Suprapubic skin (tissue), 4 donors: Measurements from ENCODE around the gene TPH1. TPM values are rescaled to one million over a fixed set of nuclear protein-coding genes. Genes with fewer than 3 reads are reported as not detected.
A peak's percentile ranks its signal among the peaks of the same experiment; 100 is the strongest.

Source experiments
- DNase-seq, 2 donors: peaks; one replicate each; pipeline ENCODE4 v3.0.0-alpha.2; 2019; ENCODE audit warnings: low spot score in 2 of 2
- H3K27ac ChIP-seq: fragments of 200-600 bp; sonication (generic); one replicate; pipeline ENCODE4 v1.5.1; 2019
- H3K27me3 ChIP-seq: fragments of 200-600 bp; sonication (generic); one replicate; pipeline ENCODE4 v1.5.1; 2019
- H3K36me3 ChIP-seq: fragments of 200-600 bp; sonication (generic); one replicate; pipeline ENCODE4 v1.5.1; 2019
- H3K4me1 ChIP-seq: fragments of 200-600 bp; sonication (generic); one replicate; pipeline ENCODE4 v1.5.1; 2019
- H3K4me3 ChIP-seq: fragments of 200-600 bp; sonication (generic); one replicate; pipeline ENCODE4 v1.5.1; 2019; ENCODE audit warnings: mild to moderate bottlenecking
- H3K9me3 ChIP-seq: fragments of 200-600 bp; sonication (generic); one replicate; pipeline ENCODE4 v1.5.1; 2019
- EP300 ChIP-seq: sonication (generic); formaldehyde crosslinking; IDR thresholded peaks from one replicate; pipeline ENCODE4 v1.6.1; 2017; ENCODE audit warnings: antibody characterized with exemption
- POLR2A ChIP-seq, 2 donors: fragments of 450-650 bp; IDR thresholded peaks; one replicate each; pipeline ENCODE4 v1.6.1; 2017; ENCODE audit warnings: antibody characterized with exemption in 2 of 2, mild to moderate bottlenecking in 2 of 2, moderate library complexity in 2 of 2
- POLR2AphosphoS5 ChIP-seq, 3 donors: sonication (generic); formaldehyde crosslinking; IDR thresholded peaks; one replicate each; pipeline ENCODE4 v1.6.1; 2017; ENCODE audit warnings: antibody characterized with exemption in 3 of 3
- WGBS: methylation state at CpG from one replicate; pipeline ENCODE4 v1.1.5; 2018; 5-methylcytosine and 5-hydroxymethylcytosine counted together
- total RNA-seq, 4 donors: library from RNA; depleted of rRNA; stranded (reverse); fragments of >200 nt; gene quantifications; one replicate each; pipeline ENCODE4 v1.1.0, GENCODE V29; 2016
- TF ChIP-seq, protein P1 (sequence below), 2 donors: fragments of 200-600 bp in 1 of 2; fragments of 450-650 bp in 1 of 2; sonication (generic) in 1 of 2; IDR thresholded peaks; one replicate each; pipeline ENCODE4 v1.5.1; 2016 to 2019; ENCODE audit warnings: antibody characterized with exemption in 2 of 2, mild to moderate bottlenecking in 1 of 2, moderate library complexity in 1 of 2

The TPH1 gene
- total RNA-seq, 4 donors from 2014 or later = 0.19 to 1.9 (median 0.40) TPM

DNA sequence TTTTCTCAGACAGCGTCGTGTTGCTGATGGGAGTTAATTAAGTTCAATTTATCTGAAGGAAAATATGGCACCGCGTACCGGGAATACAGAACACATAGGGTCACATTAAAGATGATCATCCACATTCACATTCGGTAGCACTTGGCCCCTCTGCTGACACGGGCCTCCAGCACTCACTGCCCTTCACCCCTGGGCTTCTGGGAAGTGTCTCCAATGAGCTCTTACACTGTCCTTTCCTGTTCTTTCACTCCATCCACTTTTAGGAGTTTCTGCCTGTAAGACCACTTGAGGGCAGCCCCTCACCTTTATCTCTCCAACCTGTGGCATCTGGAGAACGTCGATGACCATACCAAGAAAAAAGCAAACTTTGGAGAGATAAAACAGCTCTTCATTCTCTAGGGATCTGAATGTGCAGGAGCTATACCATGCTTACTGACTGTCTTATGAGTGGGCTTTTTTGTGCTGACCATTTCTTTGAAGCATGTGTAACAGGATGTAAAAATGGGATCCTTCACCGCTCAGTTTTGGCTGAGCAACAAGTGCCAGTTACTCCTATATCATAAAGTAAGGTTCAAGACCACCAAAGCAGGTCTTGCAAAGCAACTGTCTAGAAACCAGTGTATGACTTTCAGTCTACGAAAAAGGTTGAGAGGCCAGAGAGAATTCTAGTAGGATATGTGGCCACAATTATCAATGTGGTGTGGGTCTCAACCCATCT lies 32.1 kb downstream of the TPH1 start:
- no peaks in the 10 kb centered on the region for H3K27me3 ChIP-seq
- 21% methylated on average over 11 of the region's 11 CpGs for WGBS
- no peak for DNase-seq

GRCh38 chr11:18012906-18013781 lies 32.9 kb downstream of the TPH1 start, which contains the start of gene SERGEF:
TSS of gene SERGEF (minus strand) at chr11:18013047. CDS start at chr11:18013010, 37 bp downstream.
- TF ChIP-seq POLR2AphosphoS5 (IDR thresholded peaks at IDR 0.05) (peak in 1 of 3 donors; percentile 28), POLR2A (IDR thresholded peaks at IDR 0.05) (no peak)
- H3K27ac ChIP-seq = peak within 1 kb of the TSS; percentile 88
- H3K27me3 ChIP-seq = no peaks in the 10 kb centered on the region
- DNase-seq = peak; percentile 93 to 95
- H3K36me3 ChIP-seq = no peaks in the 10 kb centered on the region
- under 1% methylated on average over 83 of the region's 93 CpGs for WGBS
- H3K4me3 ChIP-seq = peak within 1 kb of the TSS; percentile 82
- H3K9me3 ChIP-seq = no peaks in the 10 kb centered on the region
- peaks cover 25% of the 10 kb centered on the region for H3K4me1 ChIP-seq

More for the DNA sequence above, 32.1 kb downstream of the TPH1 start:
- peaks cover 25% of the 10 kb centered on the region for H3K4me1 ChIP-seq
- H3K27ac ChIP-seq = peak overlapping the region; percentile 88
- H3K4me3 ChIP-seq = peak overlapping the region; percentile 82
- TF ChIP-seq, protein P1, sequence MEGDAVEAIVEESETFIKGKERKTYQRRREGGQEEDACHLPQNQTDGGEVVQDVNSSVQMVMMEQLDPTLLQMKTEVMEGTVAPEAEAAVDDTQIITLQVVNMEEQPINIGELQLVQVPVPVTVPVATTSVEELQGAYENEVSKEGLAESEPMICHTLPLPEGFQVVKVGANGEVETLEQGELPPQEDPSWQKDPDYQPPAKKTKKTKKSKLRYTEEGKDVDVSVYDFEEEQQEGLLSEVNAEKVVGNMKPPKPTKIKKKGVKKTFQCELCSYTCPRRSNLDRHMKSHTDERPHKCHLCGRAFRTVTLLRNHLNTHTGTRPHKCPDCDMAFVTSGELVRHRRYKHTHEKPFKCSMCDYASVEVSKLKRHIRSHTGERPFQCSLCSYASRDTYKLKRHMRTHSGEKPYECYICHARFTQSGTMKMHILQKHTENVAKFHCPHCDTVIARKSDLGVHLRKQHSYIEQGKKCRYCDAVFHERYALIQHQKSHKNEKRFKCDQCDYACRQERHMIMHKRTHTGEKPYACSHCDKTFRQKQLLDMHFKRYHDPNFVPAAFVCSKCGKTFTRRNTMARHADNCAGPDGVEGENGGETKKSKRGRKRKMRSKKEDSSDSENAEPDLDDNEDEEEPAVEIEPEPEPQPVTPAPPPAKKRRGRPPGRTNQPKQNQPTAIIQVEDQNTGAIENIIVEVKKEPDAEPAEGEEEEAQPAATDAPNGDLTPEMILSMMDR (IDR thresholded peaks at IDR 0.05) = no peak
- TF ChIP-seq POLR2AphosphoS5 (IDR thresholded peaks at IDR 0.05) (no peak), EP300 (no peak), POLR2A (IDR thresholded peaks at IDR 0.05) (no peak)
- no peaks in the 10 kb centered on the region for H3K9me3 ChIP-seq
- H3K36me3 ChIP-seq = no peaks in the 10 kb centered on the region

DNA sequence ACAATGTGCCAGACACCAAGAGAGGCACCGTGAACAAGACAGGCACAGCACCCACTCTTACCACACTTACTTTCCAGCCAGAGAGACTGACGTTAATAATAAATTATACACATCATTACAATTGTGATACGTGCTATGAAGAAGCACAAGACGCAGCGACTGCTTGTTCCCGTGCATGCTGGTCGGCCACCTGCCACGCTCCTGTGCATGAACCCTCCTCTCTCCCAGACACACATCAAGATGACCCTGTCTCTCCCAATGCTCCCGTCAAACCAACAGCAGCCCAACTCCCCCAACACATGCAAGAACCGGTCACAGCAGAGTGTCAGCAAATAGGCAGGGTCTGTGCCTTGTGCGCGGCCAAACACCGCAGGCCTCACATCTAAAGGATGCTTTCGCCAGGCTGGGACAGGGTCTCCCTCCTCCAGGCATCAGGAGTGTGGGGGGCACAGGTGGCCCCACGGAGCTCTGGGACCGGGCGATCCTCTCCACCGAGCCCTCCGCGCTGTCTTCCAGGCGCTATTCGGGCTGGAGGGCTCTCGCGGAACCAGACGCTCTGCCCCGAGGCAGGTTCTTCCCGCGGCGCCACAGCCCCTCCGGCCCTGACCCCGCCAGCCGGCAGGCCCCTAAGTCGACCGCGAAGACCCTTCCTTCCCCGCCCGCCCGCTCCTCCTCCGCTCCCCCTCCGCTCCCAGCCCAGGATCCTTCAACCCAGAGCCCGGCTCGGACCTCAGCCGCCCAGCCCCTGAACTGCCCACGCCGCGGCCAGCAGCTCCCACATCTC lies 33.8 kb downstream of the TPH1 start:
- H3K27me3 ChIP-seq = no peaks in the 10 kb centered on the region
- no peaks in the 10 kb centered on the region for H3K9me3 ChIP-seq
- peaks cover 25% of the 10 kb centered on the region for H3K4me1 ChIP-seq
- no peaks in the 10 kb centered on the region for H3K36me3 ChIP-seq
- TF ChIP-seq, protein P1 (IDR thresholded peaks at IDR 0.05) = no peak
- no peak for TF ChIP-seq POLR2A (IDR thresholded peaks at IDR 0.05)
- no peak for TF ChIP-seq POLR2AphosphoS5 (IDR thresholded peaks at IDR 0.05)
- TF ChIP-seq EP300 = no peak
- peak overlapping the region; percentile 88 for H3K27ac ChIP-seq
- WGBS = 5% methylated on average over 31 of the region's 46 CpGs
- H3K4me3 ChIP-seq = peak overlapping the region; percentile 82
- DNase-seq = no peak

- no peak for TF ChIP-seq EP300
- TF ChIP-seq, protein P1 (IDR thresholded peaks at IDR 0.05) = no peak
- DNase-seq = no peak
- H3K9me3 ChIP-seq = no peaks in the 10 kb centered on the region
- 67% methylated on average over 8 of the region's 8 CpGs for WGBS
- peaks cover 4% of the 10 kb centered on the region for H3K36me3 ChIP-seq
- peak overlapping the region; percentile 82 for H3K4me3 ChIP-seq
- peak overlapping the region; percentile 88 for H3K27ac ChIP-seq
- H3K4me1 ChIP-seq = peaks cover 25% of the 10 kb centered on the region
- no peaks in the 10 kb centered on the region for H3K27me3 ChIP-seq
These were observed 34.4 kb downstream of the TPH1 start for GRCh38 chr11:18011633-18012032.

DNA sequence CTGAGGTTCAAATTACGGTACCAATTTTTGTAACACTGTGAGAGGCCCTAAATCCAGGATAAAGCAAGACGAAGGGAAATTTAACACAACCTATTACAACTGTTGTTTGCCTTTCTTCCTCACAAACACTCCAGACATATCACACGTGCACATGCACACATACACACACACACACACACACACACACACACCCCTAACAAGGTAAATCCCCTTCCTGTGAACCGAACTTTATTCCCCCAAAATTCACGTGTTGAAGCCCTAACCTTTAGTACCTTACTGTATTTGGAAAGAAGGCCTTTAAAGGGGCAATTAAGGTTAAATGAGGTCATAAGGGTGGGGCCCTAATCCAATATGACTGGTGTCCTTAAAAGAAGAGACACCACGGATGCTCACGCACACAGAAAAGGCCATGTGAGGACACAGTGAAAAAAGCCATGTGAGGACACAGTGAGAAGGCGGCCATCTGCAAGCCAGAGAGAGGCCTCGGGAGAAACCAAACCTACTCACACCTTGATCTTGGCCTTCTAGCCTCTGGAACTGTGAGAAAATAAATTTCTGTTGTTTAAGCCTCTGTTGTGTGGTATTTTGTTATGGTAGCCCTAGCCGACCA lies 35.0 kb downstream of the TPH1 start:
- Histone ChIP-seq H3K9me3 (no peaks in the 10 kb centered on the region), H3K27me3 (no peaks in the 10 kb centered on the region), H3K36me3 (peaks cover 10% of the 10 kb centered on the region), H3K27ac (no peak overlapping the region), H3K4me1 (peaks cover 25% of the 10 kb centered on the region), H3K4me3 (no peak overlapping the region)
- DNase-seq = no peak
- no peak for TF ChIP-seq POLR2A (IDR thresholded peaks at IDR 0.05)
- no peak for TF ChIP-seq POLR2AphosphoS5 (IDR thresholded peaks at IDR 0.05)
- TF ChIP-seq, protein P1 (IDR thresholded peaks at IDR 0.05) = no peak
- no peak for TF ChIP-seq EP300
- WGBS = 82% methylated on average over 10 of the region's 10 CpGs
